ENCODE results near the gene L3MBTL4. TPM values are rescaled to one million over a fixed set of nuclear protein-coding genes. Genes with fewer than 3 reads are reported as not detected.

Gene L3MBTL4
- polyA plus RNA-seq, 4 donors = 2.6 to 6.5 (median 3.6) TPM

GRCh38 chr18:6044319-6044718 lies 370.4 kb downstream of the L3MBTL4 start:
- FAIRE-seq = no peak
- WGBS, 3 donors = 68 to 88% (median 74%) methylated on average over 1 of the region's 1 CpG

DNA sequence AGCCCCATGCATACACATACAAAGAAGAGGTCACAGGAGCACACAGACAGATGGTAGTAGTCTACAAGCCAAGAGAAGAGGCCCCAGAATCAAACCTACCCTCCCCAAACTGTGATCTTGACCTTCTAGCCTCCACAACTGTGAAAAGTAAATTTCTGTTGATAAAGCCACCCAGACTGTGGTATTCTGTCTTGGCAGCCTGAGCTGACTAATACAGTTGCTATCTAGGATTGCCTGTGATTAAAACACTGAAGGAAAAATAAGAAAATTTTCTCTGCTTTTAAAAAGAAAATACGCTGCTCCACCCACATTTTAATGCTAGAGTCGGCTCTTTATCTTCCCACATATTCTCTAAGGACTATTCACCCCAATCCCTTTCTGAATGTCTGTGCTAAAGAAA lies 375.7 kb downstream of the L3MBTL4 start:
- no peaks in the 10 kb centered on the region for H3K4me1 ChIP-seq (ENCODE audit: control insufficient read depth in 3 of 3, insufficient read depth in 2 of 3, low read depth in 1 of 3, low read length in 2 of 3)
- DNase-seq = no peak
- no peak overlapping the region for H3K27ac ChIP-seq (ENCODE audit: low read depth in 1 of 3, low read length in 2 of 3)
- WGBS, 3 donors = 80 to 88% (median 82%) methylated on average over 2 of the region's 2 CpGs
- no peak for FAIRE-seq
- no peaks in the 10 kb centered on the region for H3K36me3 ChIP-seq (ENCODE audit: control insufficient read depth in 3 of 3, insufficient read depth in 2 of 3, low read depth in 1 of 3, low read length in 3 of 3)
- H3K4me3 ChIP-seq (ENCODE audit: low read depth in 1 of 3, low read length in 3 of 3) = no peak overlapping the region
- H3K9me3 ChIP-seq (ENCODE audit: control insufficient read depth in 2 of 2, insufficient read depth in 1 of 2, low read depth in 1 of 2, low read length in 1 of 2) = peaks cover 0 to 5% of the 10 kb centered on the region in 2 donors
- H3K27me3 ChIP-seq (ENCODE audit: control insufficient read depth in 3 of 3, insufficient read depth in 3 of 3, low read length in 3 of 3) = no peaks in the 10 kb centered on the region

More at GRCh38 chr18:6044319-6044718, 370.4 kb downstream of the L3MBTL4 start:
- H3K9me3 ChIP-seq (ENCODE audit: control insufficient read depth in 2 of 2, insufficient read depth in 1 of 2, low read depth in 1 of 2, low read length in 1 of 2) = peaks cover 0 to 10% of the 10 kb centered on the region in 2 donors
- no peaks in the 10 kb centered on the region for H3K36me3 ChIP-seq (ENCODE audit: control insufficient read depth in 3 of 3, insufficient read depth in 2 of 3, low read depth in 1 of 3, low read length in 3 of 3)
- no peak overlapping the region for H3K4me3 ChIP-seq (ENCODE audit: low read depth in 1 of 3, low read length in 3 of 3)
- no peak for DNase-seq
- no peaks in the 10 kb centered on the region for H3K4me1 ChIP-seq (ENCODE audit: control insufficient read depth in 3 of 3, insufficient read depth in 2 of 3, low read depth in 1 of 3, low read length in 2 of 3)
- no peaks in the 10 kb centered on the region for H3K27me3 ChIP-seq (ENCODE audit: control insufficient read depth in 3 of 3, insufficient read depth in 3 of 3, low read length in 3 of 3)
- no peak overlapping the region for H3K27ac ChIP-seq (ENCODE audit: low read depth in 1 of 3, low read length in 2 of 3)

DNA sequence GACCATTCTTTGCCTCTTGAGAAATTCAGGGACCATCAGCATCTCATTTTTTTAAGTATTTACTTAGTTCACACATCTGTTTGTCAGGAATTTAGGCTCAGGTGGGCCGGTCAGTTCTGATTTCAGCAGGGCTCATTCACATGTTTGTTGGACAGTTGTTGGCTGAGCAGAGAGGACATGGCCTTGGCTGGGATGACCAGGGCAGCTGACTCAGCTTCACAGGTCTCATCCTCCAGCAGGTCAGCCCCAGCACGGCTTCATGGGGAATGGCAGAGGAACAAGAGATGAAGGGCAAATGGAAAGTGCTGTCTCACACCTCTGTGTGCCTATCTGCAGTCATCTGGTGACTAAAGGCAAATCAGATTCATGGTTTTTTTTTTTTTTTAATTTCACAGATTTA lies 383.3 kb downstream of the L3MBTL4 start:
- WGBS, 3 donors = 73 to 93% (median 81%) methylated on average over 2 of the region's 2 CpGs
- Histone ChIP-seq H3K36me3 (ENCODE audit: control insufficient read depth in 3 of 3, insufficient read depth in 2 of 3, low read depth in 1 of 3, low read length in 3 of 3) (no peaks in the 10 kb centered on the region), H3K9me3 (ENCODE audit: control insufficient read depth in 2 of 2, insufficient read depth in 1 of 2, low read depth in 1 of 2, low read length in 1 of 2) (no peaks in the 10 kb centered on the region), H3K27me3 (ENCODE audit: control insufficient read depth in 3 of 3, insufficient read depth in 3 of 3, low read length in 3 of 3) (no peaks in the 10 kb centered on the region), H3K4me1 (ENCODE audit: control insufficient read depth in 3 of 3, insufficient read depth in 2 of 3, low read depth in 1 of 3, low read length in 2 of 3) (no peaks in the 10 kb centered on the region), H3K4me3 (ENCODE audit: low read depth in 1 of 3, low read length in 3 of 3) (no peak overlapping the region), H3K27ac (ENCODE audit: low read depth in 1 of 3, low read length in 2 of 3) (no peak overlapping the region)
- DNase-seq (no peak), FAIRE-seq (no peak)

DNA sequence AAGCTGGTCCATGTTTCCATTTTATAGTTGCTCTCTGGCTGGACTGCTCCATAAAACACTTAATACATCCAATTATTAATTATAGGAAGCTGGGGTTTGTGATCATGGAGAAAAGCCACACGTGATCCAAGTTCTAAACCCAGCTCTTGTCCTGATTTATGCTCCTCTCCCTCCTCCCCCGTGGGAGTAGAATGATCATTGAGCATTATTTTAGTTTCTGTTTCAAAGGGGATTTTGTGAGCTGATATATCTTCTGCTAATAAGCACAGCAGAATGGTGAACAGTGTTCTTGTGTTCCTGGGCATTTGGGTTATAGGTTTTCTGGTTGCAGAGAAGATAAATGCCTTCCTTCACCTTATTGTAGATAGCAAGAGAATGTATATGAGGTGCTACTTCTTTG lies 383.7 kb downstream of the L3MBTL4 start:
- FAIRE-seq (no peak), DNase-seq (no peak)
- Histone ChIP-seq H3K36me3 (ENCODE audit: control insufficient read depth in 3 of 3, insufficient read depth in 2 of 3, low read depth in 1 of 3, low read length in 3 of 3) (no peaks in the 10 kb centered on the region), H3K4me1 (ENCODE audit: control insufficient read depth in 3 of 3, insufficient read depth in 2 of 3, low read depth in 1 of 3, low read length in 2 of 3) (no peaks in the 10 kb centered on the region), H3K27me3 (ENCODE audit: control insufficient read depth in 3 of 3, insufficient read depth in 3 of 3, low read length in 3 of 3) (no peaks in the 10 kb centered on the region), H3K9me3 (ENCODE audit: control insufficient read depth in 2 of 2, insufficient read depth in 1 of 2, low read depth in 1 of 2, low read length in 1 of 2) (no peaks in the 10 kb centered on the region), H3K27ac (ENCODE audit: low read depth in 1 of 3, low read length in 2 of 3) (no peak overlapping the region), H3K4me3 (ENCODE audit: low read depth in 1 of 3, low read length in 3 of 3) (no peak overlapping the region)
- WGBS, 3 donors = 50 to 59% (median 58%) methylated on average over 2 of the region's 2 CpGs

DNA sequence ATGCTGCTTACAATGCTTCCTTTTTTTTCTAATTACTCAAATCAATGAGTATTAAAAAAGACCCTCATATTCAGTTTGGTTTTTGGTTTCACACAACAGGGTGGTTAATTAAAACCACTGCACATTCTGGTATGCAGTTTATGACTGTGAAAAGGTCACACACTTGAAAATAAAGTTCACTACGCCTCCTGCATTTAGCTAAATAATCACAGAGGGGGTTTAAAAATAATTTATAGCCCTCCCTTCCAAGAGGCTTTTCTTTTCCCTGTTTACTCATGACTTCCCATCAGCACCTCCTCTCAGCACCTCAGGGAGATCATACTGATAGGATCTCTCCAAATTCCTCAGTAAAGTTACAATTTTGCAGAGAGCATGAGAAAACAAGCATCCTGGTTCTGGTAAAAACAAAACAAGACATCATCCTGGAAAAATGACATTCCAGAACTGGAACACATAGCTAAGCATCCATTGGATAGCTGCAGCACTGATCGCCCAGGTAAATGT lies 389.9 kb downstream of the L3MBTL4 start:
- no peak for DNase-seq
- no peak for FAIRE-seq
- H3K9me3 ChIP-seq (ENCODE audit: control insufficient read depth in 2 of 2, insufficient read depth in 1 of 2, low read depth in 1 of 2, low read length in 1 of 2) = no peaks in the 10 kb centered on the region
- H3K4me3 ChIP-seq (ENCODE audit: low read depth in 1 of 3, low read length in 3 of 3) = no peak overlapping the region
- 58 to 68% (median 66%) methylated on average over 2 of the region's 2 CpGs for WGBS, 3 donors
- H3K36me3 ChIP-seq (ENCODE audit: control insufficient read depth in 3 of 3, insufficient read depth in 2 of 3, low read depth in 1 of 3, low read length in 3 of 3) = no peaks in the 10 kb centered on the region
- no peak overlapping the region for H3K27ac ChIP-seq (ENCODE audit: low read depth in 1 of 3, low read length in 2 of 3)
- H3K4me1 ChIP-seq (ENCODE audit: control insufficient read depth in 3 of 3, insufficient read depth in 2 of 3, low read depth in 1 of 3, low read length in 2 of 3) = no peaks in the 10 kb centered on the region
- H3K27me3 ChIP-seq (ENCODE audit: control insufficient read depth in 3 of 3, insufficient read depth in 3 of 3, low read length in 3 of 3) = no peaks in the 10 kb centered on the region

- H3K27ac ChIP-seq (ENCODE audit: low read depth in 1 of 3, low read length in 2 of 3) = no peak overlapping the region
- H3K36me3 ChIP-seq (ENCODE audit: control insufficient read depth in 3 of 3, insufficient read depth in 2 of 3, low read depth in 1 of 3, low read length in 3 of 3) = no peaks in the 10 kb centered on the region
- WGBS, 3 donors = 87 to 94% (median 89%) methylated on average over 7 of the region's 7 CpGs
- FAIRE-seq (no peak), DNase-seq (no peak)
- no peaks in the 10 kb centered on the region for H3K4me1 ChIP-seq (ENCODE audit: control insufficient read depth in 3 of 3, insufficient read depth in 2 of 3, low read depth in 1 of 3, low read length in 2 of 3)
- no peaks in the 10 kb centered on the region for H3K27me3 ChIP-seq (ENCODE audit: control insufficient read depth in 3 of 3, insufficient read depth in 3 of 3, low read length in 3 of 3)
- no peak overlapping the region for H3K4me3 ChIP-seq (ENCODE audit: low read depth in 1 of 3, low read length in 3 of 3)
- H3K9me3 ChIP-seq (ENCODE audit: control insufficient read depth in 2 of 2, insufficient read depth in 1 of 2, low read depth in 1 of 2, low read length in 1 of 2) = no peaks in the 10 kb centered on the region
Measured at GRCh38 chr18:6023551-6023950, 391.2 kb downstream of the L3MBTL4 start.

DNA sequence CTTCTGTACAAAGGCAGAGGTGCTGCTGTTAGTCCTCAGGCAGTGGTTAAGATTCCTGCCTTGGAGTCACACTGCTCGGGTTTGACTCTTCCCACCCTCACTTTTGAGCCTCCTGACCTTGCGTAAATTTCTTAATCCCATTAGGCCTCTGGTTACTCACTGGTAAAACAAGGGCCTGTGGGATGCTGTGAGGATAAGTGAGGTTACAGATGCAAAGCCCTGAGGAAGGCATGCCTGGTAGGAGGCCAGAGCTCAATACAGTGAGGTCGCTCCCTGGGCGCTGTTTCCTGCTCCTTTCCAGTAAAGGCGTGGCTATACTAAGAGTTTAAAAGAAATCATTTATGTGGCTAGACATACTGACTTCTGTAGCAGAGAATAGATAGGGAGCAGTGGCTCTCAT lies 391.9 kb downstream of the L3MBTL4 start:
- WGBS, 3 donors = 75 to 88% (median 85%) methylated on average over 5 of the region's 5 CpGs
- no peak for FAIRE-seq
- Histone ChIP-seq H3K27ac (ENCODE audit: low read depth in 1 of 3, low read length in 2 of 3) (no peak overlapping the region), H3K4me1 (ENCODE audit: control insufficient read depth in 3 of 3, insufficient read depth in 2 of 3, low read depth in 1 of 3, low read length in 2 of 3) (no peaks in the 10 kb centered on the region), H3K4me3 (ENCODE audit: low read depth in 1 of 3, low read length in 3 of 3) (no peak overlapping the region), H3K27me3 (ENCODE audit: control insufficient read depth in 3 of 3, insufficient read depth in 3 of 3, low read length in 3 of 3) (no peaks in the 10 kb centered on the region), H3K9me3 (ENCODE audit: control insufficient read depth in 2 of 2, insufficient read depth in 1 of 2, low read depth in 1 of 2, low read length in 1 of 2) (no peaks in the 10 kb centered on the region), H3K36me3 (ENCODE audit: control insufficient read depth in 3 of 3, insufficient read depth in 2 of 3, low read depth in 1 of 3, low read length in 3 of 3) (no peaks in the 10 kb centered on the region)
- DNase-seq = no peak

- no peak overlapping the region for H3K27ac ChIP-seq (ENCODE audit: low read depth in 1 of 3, low read length in 2 of 3)
- H3K4me3 ChIP-seq (ENCODE audit: low read depth in 1 of 3, low read length in 3 of 3) = no peak overlapping the region
- 63 to 79% (median 74%) methylated on average over 2 of the region's 2 CpGs for WGBS, 3 donors
- H3K27me3 ChIP-seq (ENCODE audit: control insufficient read depth in 3 of 3, insufficient read depth in 3 of 3, low read length in 3 of 3) = no peaks in the 10 kb centered on the region
- H3K9me3 ChIP-seq (ENCODE audit: control insufficient read depth in 2 of 2, insufficient read depth in 1 of 2, low read depth in 1 of 2, low read length in 1 of 2) = no peaks in the 10 kb centered on the region
- FAIRE-seq = no peak
- no peaks in the 10 kb centered on the region for H3K4me1 ChIP-seq (ENCODE audit: control insufficient read depth in 3 of 3, insufficient read depth in 2 of 3, low read depth in 1 of 3, low read length in 2 of 3)
- DNase-seq = no peak
- H3K36me3 ChIP-seq (ENCODE audit: control insufficient read depth in 3 of 3, insufficient read depth in 2 of 3, low read depth in 1 of 3, low read length in 3 of 3) = no peaks in the 10 kb centered on the region
Measured at GRCh38 chr18:6022074-6022444, 392.7 kb downstream of the L3MBTL4 start.

- Histone ChIP-seq H3K9me3 (ENCODE audit: control insufficient read depth in 2 of 2, insufficient read depth in 1 of 2, low read depth in 1 of 2, low read length in 1 of 2) (no peaks in the 10 kb centered on the region), H3K36me3 (ENCODE audit: control insufficient read depth in 3 of 3, insufficient read depth in 2 of 3, low read depth in 1 of 3, low read length in 3 of 3) (no peaks in the 10 kb centered on the region), H3K27me3 (ENCODE audit: control insufficient read depth in 3 of 3, insufficient read depth in 3 of 3, low read length in 3 of 3) (no peaks in the 10 kb centered on the region), H3K4me3 (ENCODE audit: low read depth in 1 of 3, low read length in 3 of 3) (no peak overlapping the region), H3K27ac (ENCODE audit: low read depth in 1 of 3, low read length in 2 of 3) (no peak overlapping the region), H3K4me1 (ENCODE audit: control insufficient read depth in 3 of 3, insufficient read depth in 2 of 3, low read depth in 1 of 3, low read length in 2 of 3) (no peaks in the 10 kb centered on the region)
- DNase-seq (no peak), FAIRE-seq (no peak)
- 87 to 91% (median 90%) methylated on average over 12 of the region's 12 CpGs for WGBS, 3 donors
Measured at GRCh38 chr18:6021306-6022073, 393.2 kb downstream of the L3MBTL4 start.

All from small intestine (tissue), 7 donors.